ENCODE results near the gene EEF1A2. TPM values are rescaled to one million over a fixed set of nuclear protein-coding genes. Genes with fewer than 3 reads are reported as not detected.

EEF1A2 gene
- total RNA-seq, 1 experiment from 2014 or later: 0.46 TPM

DNA sequence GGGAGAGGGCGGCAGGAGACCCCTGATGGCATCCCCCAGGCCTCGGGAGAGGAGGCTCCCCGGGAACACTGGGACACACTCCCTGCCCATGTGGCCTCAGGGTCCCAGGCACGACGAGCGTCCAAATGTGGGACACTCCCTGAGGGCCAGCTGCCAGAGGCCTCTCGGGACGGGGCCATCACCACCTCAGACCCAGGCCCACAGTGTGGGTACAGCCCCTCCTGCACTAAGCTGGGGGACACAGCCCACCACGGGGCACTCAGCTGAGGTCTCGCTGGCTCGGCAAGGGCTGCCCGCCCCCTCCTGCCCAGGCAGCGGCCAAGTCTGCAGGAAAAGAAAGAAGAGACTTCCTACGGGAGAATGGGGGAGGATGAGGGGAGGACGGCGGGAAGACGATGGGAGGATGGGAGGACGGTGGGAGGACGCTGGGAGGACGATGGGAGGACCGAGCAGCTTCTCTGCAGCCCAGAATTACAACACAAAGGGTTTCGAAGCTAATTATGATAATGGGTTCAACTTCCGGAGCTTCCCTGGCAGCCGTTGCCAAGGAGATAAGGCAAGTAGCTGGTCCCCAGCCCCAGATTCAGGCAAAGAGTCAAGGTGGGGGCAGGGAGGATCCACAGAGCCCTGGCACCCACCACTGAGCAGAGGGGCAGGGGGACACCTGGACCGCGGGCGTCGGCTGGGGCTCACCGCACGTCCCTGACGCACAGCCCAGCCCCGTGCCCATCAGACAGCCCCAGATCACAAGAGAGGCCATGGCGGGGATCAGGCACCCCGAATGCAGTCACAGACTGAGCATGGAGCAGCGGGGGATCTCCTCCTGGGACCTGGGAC lies 43.9 kb downstream of the EEF1A2 start:
- no peak for DNase-seq (ENCODE audit: low read depth)

DNA sequence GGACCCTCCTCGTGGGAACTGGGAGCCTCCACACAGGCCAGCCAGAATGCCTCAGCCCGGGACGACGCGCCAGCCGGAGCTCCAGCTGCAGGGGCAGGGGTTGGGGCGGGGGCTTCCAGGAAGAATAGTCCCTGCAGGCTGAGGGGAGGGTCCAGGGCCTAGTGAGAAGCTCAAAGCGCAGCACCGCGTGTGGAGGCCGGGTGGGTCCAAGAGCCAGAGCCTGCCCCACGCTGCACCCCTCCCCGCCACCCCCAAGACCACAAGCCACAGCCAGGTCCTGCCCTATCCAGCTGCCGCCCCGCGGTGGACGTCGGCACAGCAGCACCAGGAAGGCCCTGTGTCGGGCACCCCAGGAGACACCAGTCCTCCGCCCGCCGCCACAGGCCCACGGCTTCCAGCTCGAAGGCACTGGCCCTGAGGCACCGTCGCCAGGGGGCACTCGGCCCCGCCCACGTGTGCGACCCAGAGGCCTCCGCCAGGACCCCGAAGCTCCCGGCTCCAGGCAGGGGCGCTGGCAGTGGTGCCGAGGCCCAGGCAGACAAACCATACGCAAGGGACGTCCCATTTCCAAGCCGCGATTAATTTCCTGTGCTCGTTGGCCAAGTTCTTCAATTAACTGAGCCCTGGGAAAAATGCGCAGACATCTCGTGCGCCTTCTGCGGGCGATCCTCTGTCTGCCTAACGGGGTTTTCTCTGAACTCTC lies 45.9 kb downstream of the EEF1A2 start:
- no peak for DNase-seq (ENCODE audit: low read depth)

DNA sequence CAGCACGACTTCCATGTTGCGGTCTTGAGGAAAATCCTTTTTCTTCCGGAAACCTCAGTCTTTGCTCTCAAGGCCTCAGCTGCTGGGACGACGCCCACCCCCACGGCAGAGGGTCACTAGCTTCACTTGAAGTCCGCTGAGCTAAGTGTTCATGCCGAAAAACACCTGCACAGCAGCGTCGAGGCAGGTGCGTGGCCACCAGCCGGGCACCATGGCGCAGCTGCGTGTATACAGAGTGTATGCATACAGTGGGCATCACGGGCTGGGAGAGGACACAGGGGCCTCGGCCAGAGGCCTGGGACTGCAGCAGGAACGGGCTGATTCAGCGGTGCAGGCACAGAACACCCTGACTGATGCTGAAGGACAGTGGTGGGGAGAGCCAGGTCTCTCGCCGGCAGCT lies 46.5 kb downstream of the EEF1A2 start:
- no peak for DNase-seq (ENCODE audit: low read depth)

- no peak for DNase-seq (ENCODE audit: low read depth)
Observed at GRCh38 chr20:63451821-63452220, 47.1 kb downstream of the EEF1A2 start.

- no peak for DNase-seq (ENCODE audit: low read depth)
Observed at GRCh38 chr20:63449796-63450730, 48.8 kb downstream of the EEF1A2 start.

DNA sequence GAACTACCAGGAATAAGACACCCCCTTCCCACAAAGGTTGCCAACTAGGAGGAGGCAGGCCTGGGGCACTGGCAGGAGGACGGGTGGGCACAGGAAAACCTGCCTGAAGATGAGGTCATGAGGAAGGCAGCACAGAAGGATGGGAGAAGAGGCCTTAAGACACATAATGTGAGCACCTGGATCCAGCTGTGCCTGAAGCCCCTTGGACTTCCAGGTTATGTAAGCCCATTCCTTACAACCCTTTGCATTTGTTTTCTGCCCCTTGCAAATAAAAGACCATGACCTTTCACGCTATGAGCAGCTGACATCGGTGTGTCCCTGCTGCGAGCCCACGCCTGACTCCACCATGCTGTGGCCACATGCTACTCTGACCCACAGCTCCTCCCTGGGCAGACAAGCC lies 49.9 kb downstream of the EEF1A2 start:
- DNase-seq (ENCODE audit: low read depth): no peak

GRCh38 chr20:63448031-63448430 lies 50.9 kb downstream of the EEF1A2 start:
- DNase-seq (ENCODE audit: low read depth): no peak

GRCh38 chr20:63447320-63447719 lies 51.6 kb downstream of the EEF1A2 start:
- DNase-seq (ENCODE audit: low read depth): no peak

- no peak for DNase-seq (ENCODE audit: low read depth)
Observed at GRCh38 chr20:63446216-63447024, 52.5 kb downstream of the EEF1A2 start.

- no peak for DNase-seq (ENCODE audit: low read depth)
Observed at GRCh38 chr20:63445075-63445734, 53.7 kb downstream of the EEF1A2 start.

GRCh38 chr20:63444548-63444947 lies 54.3 kb downstream of the EEF1A2 start:
- DNase-seq (ENCODE audit: low read depth): no peak

DNA sequence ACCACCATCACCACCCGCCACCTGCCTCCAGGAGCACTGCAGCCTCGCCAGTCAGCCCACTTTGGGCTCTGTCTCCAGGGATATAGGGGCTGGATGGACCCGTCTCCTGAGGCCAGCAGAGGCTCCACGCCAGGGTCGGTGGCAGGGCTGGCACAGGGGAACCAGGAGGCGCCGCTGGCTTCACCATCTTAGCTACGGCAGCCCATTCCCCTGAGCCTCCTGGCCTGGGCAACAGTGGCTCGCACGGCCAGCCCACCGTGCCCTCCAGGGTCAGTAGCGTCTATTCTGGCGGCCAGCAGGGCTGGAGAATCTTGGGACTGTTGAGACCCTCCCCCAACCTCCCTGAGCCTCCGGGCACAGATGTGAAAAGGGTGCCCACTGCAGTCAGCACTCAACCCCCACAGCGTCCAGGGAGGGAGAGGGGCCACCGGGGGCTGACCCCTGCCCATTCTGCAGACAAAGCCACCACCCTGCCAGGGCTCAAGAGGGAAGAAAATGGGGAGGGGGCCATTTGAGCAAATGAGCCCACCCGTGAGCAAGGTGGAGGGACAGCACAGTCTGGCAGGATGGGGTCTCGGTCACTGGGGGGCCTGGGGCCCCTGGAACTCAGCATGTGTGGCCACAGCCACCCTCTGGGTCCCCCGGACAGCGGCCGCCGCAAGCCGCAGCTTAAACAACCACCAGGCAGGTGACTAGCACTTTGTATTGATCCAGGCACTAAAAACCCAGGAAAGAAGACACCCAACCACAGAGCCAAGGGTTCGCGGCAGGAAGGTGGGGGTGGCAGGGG lies 55.1 kb downstream of the EEF1A2 start:
- DNase-seq (ENCODE audit: low read depth): no peak

GRCh38 chr20:63442100-63442493 lies 56.8 kb downstream of the EEF1A2 start:
- DNase-seq (ENCODE audit: low read depth): no peak

DNA sequence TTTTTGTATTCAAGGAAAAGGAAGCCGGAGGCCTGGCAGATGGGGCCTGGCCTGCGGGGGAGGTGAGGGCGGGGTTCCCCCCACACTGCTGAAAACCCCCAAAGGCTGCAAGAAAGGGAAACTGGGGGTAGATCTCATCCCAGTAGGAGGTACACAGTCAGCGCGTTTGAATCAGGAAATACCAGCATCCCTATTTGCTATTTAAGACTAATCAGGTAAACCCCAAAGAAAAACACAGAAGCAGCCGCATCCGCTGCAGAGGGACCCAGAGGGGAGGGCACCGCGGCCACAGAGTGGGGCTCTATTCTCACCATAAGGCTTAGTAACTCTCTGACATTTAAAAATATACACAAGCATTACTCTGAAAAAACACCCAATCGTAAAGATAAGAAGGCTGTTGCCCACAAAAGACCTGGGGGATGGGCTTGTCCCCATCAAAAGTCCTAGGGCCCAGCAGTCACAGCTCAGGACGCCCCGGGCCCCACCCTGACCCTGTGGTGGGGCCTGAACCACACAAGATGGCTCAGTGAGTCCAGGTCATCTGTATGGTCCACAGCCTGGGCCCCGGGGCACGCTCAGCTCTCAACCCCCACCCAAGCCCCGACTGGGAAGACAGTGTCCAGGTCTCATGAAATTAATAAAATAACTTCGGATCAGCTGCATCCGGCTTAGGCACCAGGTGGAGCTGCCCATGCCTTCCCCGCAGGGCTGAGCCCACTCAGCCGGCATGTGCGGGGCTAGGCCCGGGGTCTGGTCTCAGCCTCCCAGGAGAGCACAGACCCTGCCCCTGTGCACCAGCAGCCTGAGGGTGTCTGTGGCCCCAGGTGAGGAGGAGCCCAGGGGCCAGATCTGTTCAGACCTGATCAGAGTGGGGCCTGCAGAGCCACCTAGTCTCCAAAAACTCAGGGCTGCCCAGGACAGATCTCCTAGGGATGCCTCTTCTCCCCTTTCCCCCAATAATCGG lies 57.5 kb downstream of the EEF1A2 start:
- no peak for DNase-seq (ENCODE audit: low read depth)

GRCh38 chr20:63440366-63440955 lies 58.4 kb downstream of the EEF1A2 start:
- no peak for DNase-seq (ENCODE audit: low read depth)

DNA sequence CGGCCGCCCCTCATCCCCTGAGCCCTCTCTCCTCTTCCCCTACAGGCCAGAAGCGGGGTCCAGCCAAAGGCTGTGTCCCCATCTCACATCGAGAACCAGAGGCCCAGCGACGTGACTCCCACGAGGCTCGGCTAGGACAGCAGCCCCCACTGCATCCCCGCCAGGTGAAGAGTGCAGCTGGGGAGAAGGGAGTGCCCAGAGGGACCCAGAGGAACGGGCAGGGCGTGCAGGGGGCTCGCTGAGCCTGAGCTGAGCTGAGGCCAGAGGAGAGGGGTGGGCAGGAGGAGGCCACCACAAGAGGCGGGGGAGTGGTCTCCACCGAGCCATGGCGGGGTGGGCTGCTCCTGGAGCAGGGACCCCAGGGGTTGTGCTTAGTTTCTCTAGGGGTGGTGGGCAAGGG lies 59.0 kb downstream of the EEF1A2 start:
- no peak for DNase-seq (ENCODE audit: low read depth)

DNA sequence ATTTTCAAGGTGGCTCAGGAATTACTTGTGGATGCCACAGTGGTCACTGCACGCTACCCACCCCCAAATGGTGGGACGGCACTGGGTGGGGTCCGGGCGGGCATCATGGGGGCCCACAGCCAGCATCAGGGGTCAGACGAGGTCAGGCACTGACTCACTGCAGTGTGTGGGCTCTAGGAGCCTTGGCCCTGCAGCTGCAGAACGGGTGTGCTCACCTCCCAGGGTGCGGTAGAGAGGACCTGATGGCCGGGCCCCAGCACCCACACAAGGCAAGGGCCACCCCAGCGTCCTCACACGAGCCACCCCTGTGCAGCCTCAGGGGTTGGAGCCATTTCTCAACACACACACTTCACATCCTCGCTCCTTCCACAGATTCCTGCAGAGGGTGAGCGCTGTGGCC lies 60.8 kb downstream of the EEF1A2 start:
- no peak for DNase-seq (ENCODE audit: low read depth)
